OCI-LY7 (cell line): ENCODE results near the gene CD81. TPM values are rescaled to one million over a fixed set of nuclear protein-coding genes. Genes with fewer than 3 reads are reported as not detected.
"Not testable (repeated sequence)": the region's sequence is repeated elsewhere in the genome, so short reads cannot be mapped to it uniquely, and the experiment has no call there.

Source experiments
- BruUV-seq: library from RNA; stranded (reverse); fragments of 400-500 nt; replicated peaks from 2 replicates; lab custom pipeline; 2021; lab: Mats Ljungman, UMichigan
- CTCF ChIA-PET: fragments of 300-600 bp; sonication (Branson Sonifier 250); formaldehyde crosslinking; loops from one replicate; lab custom pipeline; 2022; ENCODE audit warnings: antibody characterized with exemption; ENCODE audit not compliant: unreplicated experiment; lab: Charles Lee
- POLR2A ChIA-PET: fragments of 300-600 bp; sonication (Branson Sonifier 250); formaldehyde crosslinking; loops from one replicate; lab custom pipeline; 2022; ENCODE audit warnings: antibody characterized with exemption; lab: Charles Lee
- DNase-seq: peaks from one replicate; pipeline ENCODE4 v3.0.0-alpha.2; 2015; ENCODE audit warnings: low spot score
- H2AFZ ChIP-seq: fragments of 200-600 bp; sonication (generic), shearing (Covaris generic); 2 replicates; pipeline ENCODE4 v1.6.1; 2014; ENCODE audit warnings: mild to moderate bottlenecking, antibody characterized with exemption, low read length, moderate library complexity
- H3K27ac ChIP-seq: fragments of 200-600 bp; sonication (generic); 2 replicates; pipeline ENCODE4 v1.5.1; 2014; ENCODE audit warnings: mixed run types, low read depth, mild to moderate bottlenecking, moderate library complexity, low read length, inconsistent platforms; ENCODE audit not compliant: poor library complexity, severe bottlenecking
- H3K36me3 ChIP-seq: fragments of 200-600 bp; sonication (generic); 2 replicates; pipeline ENCODE4 v1.6.1; 2014; ENCODE audit warnings: mild to moderate bottlenecking, antibody characterized with exemption, low read length, moderate library complexity, mixed read lengths; ENCODE audit not compliant: insufficient read depth
- H3K4me1 ChIP-seq: fragments of 200-600 bp; sonication (generic); 2 replicates; pipeline ENCODE4 v1.5.1; 2014; ENCODE audit warnings: mild to moderate bottlenecking, low read length; ENCODE audit not compliant: insufficient read depth, poor library complexity, severe bottlenecking
- H3K4me2 ChIP-seq: fragments of 200-600 bp; sonication (generic); 2 replicates; pipeline ENCODE4 v1.6.1; 2014; ENCODE audit warnings: mild to moderate bottlenecking, low read length
- H3K4me3 ChIP-seq: fragments of 200-600 bp; sonication (generic); 2 replicates; pipeline ENCODE4 v1.5.1; 2014; ENCODE audit warnings: mild to moderate bottlenecking, low read depth, low read length; ENCODE audit not compliant: poor library complexity, severe bottlenecking
- H3K79me2 ChIP-seq: fragments of 200-600 bp; sonication (generic); 2 replicates; pipeline ENCODE4 v1.6.1; 2016; ENCODE audit warnings: low read depth, mild to moderate bottlenecking, low read length, moderate library complexity, mixed read lengths; ENCODE audit not compliant: insufficient read depth
- H3K9me2 ChIP-seq: fragments of 200-600 bp; sonication (generic); 2 replicates; pipeline ENCODE4 v1.6.1; 2016; ENCODE audit warnings: mild to moderate bottlenecking, low read length, mixed read lengths; ENCODE audit not compliant: insufficient read depth
- H3K9me3 ChIP-seq: fragments of 200-600 bp; sonication (generic); 2 replicates; pipeline ENCODE4 v1.6.1; 2014; ENCODE audit warnings: mild to moderate bottlenecking, mixed run types, low read length, mixed read lengths
- H4K20me1 ChIP-seq: fragments of 200-600 bp; sonication (generic); 2 replicates; pipeline ENCODE4 v1.6.1; 2014; ENCODE audit warnings: mild to moderate bottlenecking, antibody characterized with exemption, low read length, moderate library complexity, mixed read lengths; ENCODE audit not compliant: insufficient read depth
- CTCF ChIP-seq: fragments of 200-600 bp; sonication (generic); conservative IDR thresholded peaks from 2 replicates; pipeline ENCODE4 v1.5.1; 2014; ENCODE audit warnings: mild to moderate bottlenecking, antibody characterized with exemption, low read length, moderate library complexity, mixed read lengths
- EZH2phosphoT487 ChIP-seq: fragments of 200-600 bp; sonication (generic); IDR thresholded peaks from 2 replicates; pipeline ENCODE4 v1.6.1; 2018; ENCODE audit warnings: low read depth, borderline replicate concordance, mild to moderate bottlenecking, mixed run types, antibody characterized with exemption, low read length, moderate library complexity, mixed read lengths
- intact Hi-C: fragments of 100-400 bp; cut with micrococcal nuclease; formaldehyde crosslinking; loops from one replicate; pipeline ENCODE4 v1.10.0; 2022; ENCODE audit not compliant: unreplicated experiment
- total RNA-seq, 2 experiments: library from RNA; depleted of rRNA in 1 of 2; stranded (reverse); fragments of >200 nt in 1 of 2; shearing (Covaris generic) in 1 of 2; gene quantifications; 2 replicates each; pipeline ENCODE4 v1.2.3, GENCODE V29; 2014 to 2022

CD81 gene
- total RNA-seq, 2 experiments from 2014 or later, result 290 to 343 TPM

GRCh38 chr11:2363577-2364370, 13.3 kb upstream of the CD81 start:
- no peak overlapping the region for H3K27ac ChIP-seq
- no peaks in the 10 kb centered on the region for H3K79me2 ChIP-seq
- no peaks in the 10 kb centered on the region for H3K4me1 ChIP-seq
- no peak overlapping the region for H2AFZ ChIP-seq
- no peaks in the 10 kb centered on the region for H3K36me3 ChIP-seq
- intact Hi-C loops, result no loop called here
- BruUV-seq, result no TSS peak
- no peak overlapping the region for H3K4me2 ChIP-seq
- TF ChIP-seq EZH2phosphoT487, result no peak
- TF ChIP-seq CTCF, result no peak
- no peaks in the 10 kb centered on the region for H4K20me1 ChIP-seq
- POLR2A ChIA-PET, result interaction anchor here (0.6 kb wide), 1 partner anchor 50 kb away, joined by 8 read pairs; no protein-coding TSS in a partner anchor
- H3K9me3 ChIP-seq, result no peaks in the 10 kb centered on the region
- no peak overlapping the region for H3K4me3 ChIP-seq
- DNase-seq, result no peak
- CTCF ChIA-PET, result no interaction called here
- H3K9me2 ChIP-seq, result no peaks in the 10 kb centered on the region

GRCh38 chr11:2364386-2364785, 12.7 kb upstream of the CD81 start:
- intact Hi-C loops, BruUV-seq: not testable (repeated sequence)

GRCh38 chr11:2365571-2366210, 11.4 kb upstream of the CD81 start:
- Histone ChIP-seq H3K4me3 (no peak overlapping the region), H2AFZ (no peak overlapping the region), H3K4me2 (no peak overlapping the region), H3K9me2 (no peaks in the 10 kb centered on the region), H3K9me3 (no peaks in the 10 kb centered on the region), H3K36me3 (no peaks in the 10 kb centered on the region), H3K79me2 (no peaks in the 10 kb centered on the region), H3K27ac (no peak overlapping the region), H3K4me1 (no peaks in the 10 kb centered on the region), H4K20me1 (no peaks in the 10 kb centered on the region)
- DNase-seq, result no peak
- intact Hi-C loops, result no loop called here
- no TSS peak for BruUV-seq
- TF ChIP-seq CTCF, result no peak
- TF ChIP-seq EZH2phosphoT487, result no peak
- CTCF ChIA-PET, result no interaction called here
- POLR2A ChIA-PET, result interaction anchor here (0.7 kb wide), 1 partner anchor 28 kb away, joined by 3 read pairs; no protein-coding TSS in a partner anchor

More at GRCh38 chr11:2364386-2364785, 12.7 kb upstream of the CD81 start:
- H3K4me1 ChIP-seq, H3K4me3 ChIP-seq, H3K4me2 ChIP-seq, H3K27ac ChIP-seq, H3K9me2 ChIP-seq, H2AFZ ChIP-seq, H3K9me3 ChIP-seq, H3K36me3 ChIP-seq, DNase-seq, H4K20me1 ChIP-seq, CTCF ChIA-PET, H3K79me2 ChIP-seq: not testable (repeated sequence)
- POLR2A ChIA-PET, result interaction anchor here (0.6 kb wide), 1 partner anchor 50 kb away, joined by 8 read pairs; no protein-coding TSS in a partner anchor
